IPS-18a (cell line): ENCODE results near the gene ZBTB12.
"Not testable (repeated sequence)": the region's sequence is repeated elsewhere in the genome, so short reads cannot be mapped to it uniquely, and the experiment has no call there.

Source experiments
- H3K27ac ChIP-seq: one replicate; pipeline ENCODE4 v1.5.1; 2013; ENCODE audit warnings: low read length
- H3K27me3 ChIP-seq: one replicate; pipeline ENCODE4 v1.6.1; 2013; ENCODE audit warnings: mild to moderate bottlenecking, low read length; ENCODE audit not compliant: control insufficient read depth, insufficient read depth
- H3K36me3 ChIP-seq: one replicate; pipeline ENCODE4 v1.6.1; 2013; ENCODE audit warnings: low read depth, low read length; ENCODE audit not compliant: control insufficient read depth
- H3K4me1 ChIP-seq: one replicate; pipeline ENCODE4 v1.6.1; 2013; ENCODE audit warnings: low read depth, low read length; ENCODE audit not compliant: control insufficient read depth
- H3K4me3 ChIP-seq: one replicate; pipeline ENCODE4 v1.5.1; 2013; ENCODE audit warnings: low read length
- H3K9ac ChIP-seq: one replicate; pipeline ENCODE4 v1.6.1; 2013; ENCODE audit warnings: mild to moderate bottlenecking, low read length, moderate library complexity
- H3K9me3 ChIP-seq: one replicate; pipeline ENCODE4 v1.6.1; 2013; ENCODE audit warnings: low read depth, low read length; ENCODE audit not compliant: control insufficient read depth

Gene ZBTB12

GRCh38 chr6:31919624-31920303 is 17.9 kb upstream of the ZBTB12 start:
- Histone ChIP-seq H3K27me3 (no peaks in the 10 kb centered on the region), H3K36me3 (no peaks in the 10 kb centered on the region), H3K9me3 (no peaks in the 10 kb centered on the region), H3K27ac (no peak overlapping the region), H3K9ac (no peak overlapping the region), H3K4me1 (no peaks in the 10 kb centered on the region), H3K4me3 (no peak overlapping the region)

- H3K27ac ChIP-seq = no peak overlapping the region
- no peak overlapping the region for H3K4me3 ChIP-seq
- no peaks in the 10 kb centered on the region for H3K36me3 ChIP-seq
- no peaks in the 10 kb centered on the region for H3K27me3 ChIP-seq
- no peak overlapping the region for H3K9ac ChIP-seq
- H3K9me3 ChIP-seq = no peaks in the 10 kb centered on the region
- no peaks in the 10 kb centered on the region for H3K4me1 ChIP-seq
Observed at GRCh38 chr6:31918069-31918720, 16.3 kb upstream of the ZBTB12 start.

DNA sequence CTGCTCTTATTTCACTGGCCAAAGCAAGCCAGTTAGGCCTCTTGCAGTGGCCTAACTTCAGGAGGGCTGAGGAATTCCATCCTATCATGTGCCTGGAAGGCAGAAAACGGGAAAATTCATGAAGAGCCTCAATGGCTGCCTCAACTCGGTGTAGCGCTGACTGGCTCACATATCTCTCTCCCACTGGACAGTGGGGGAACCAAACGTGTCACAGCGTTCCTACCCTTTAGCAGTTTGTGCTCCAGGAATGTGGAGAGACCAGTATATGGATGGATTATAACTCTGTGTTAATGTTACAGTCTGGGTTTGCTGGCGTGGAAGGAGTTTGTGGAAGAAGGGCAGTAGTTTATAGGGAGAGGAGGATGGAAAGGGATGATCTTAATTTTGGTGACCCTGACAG is 13.9 kb upstream of the ZBTB12 start:
- Histone ChIP-seq H3K27ac (no peak overlapping the region), H3K36me3 (no peaks in the 10 kb centered on the region), H3K9ac (no peak overlapping the region), H3K4me3 (no peak overlapping the region), H3K4me1 (no peaks in the 10 kb centered on the region), H3K9me3 (no peaks in the 10 kb centered on the region), H3K27me3 (no peaks in the 10 kb centered on the region)

DNA sequence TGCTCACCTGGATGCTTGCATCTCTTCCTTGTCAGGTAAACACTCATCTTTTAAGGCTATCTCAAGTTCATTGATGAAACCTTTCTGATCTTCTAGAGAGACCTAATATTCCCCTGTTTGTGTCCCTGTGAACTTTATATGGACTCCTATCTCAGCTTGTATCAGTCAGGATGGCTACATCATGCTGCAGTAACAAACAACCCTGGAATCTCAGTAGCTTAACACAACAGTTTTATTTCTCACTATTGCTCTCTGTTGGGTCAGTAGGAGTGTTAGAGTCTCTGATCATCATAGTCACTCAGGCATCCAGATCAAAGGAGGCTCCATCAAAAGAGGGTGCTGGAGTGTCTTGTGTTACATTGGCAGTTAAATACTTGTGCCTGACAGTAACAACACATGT is 13.5 kb upstream of the ZBTB12 start:
- no peak overlapping the region for H3K9ac ChIP-seq
- H3K9me3 ChIP-seq = no peaks in the 10 kb centered on the region
- H3K4me3 ChIP-seq = no peak overlapping the region
- H3K4me1 ChIP-seq = no peaks in the 10 kb centered on the region
- H3K27me3 ChIP-seq = no peaks in the 10 kb centered on the region
- no peak overlapping the region for H3K27ac ChIP-seq
- no peaks in the 10 kb centered on the region for H3K36me3 ChIP-seq

DNA sequence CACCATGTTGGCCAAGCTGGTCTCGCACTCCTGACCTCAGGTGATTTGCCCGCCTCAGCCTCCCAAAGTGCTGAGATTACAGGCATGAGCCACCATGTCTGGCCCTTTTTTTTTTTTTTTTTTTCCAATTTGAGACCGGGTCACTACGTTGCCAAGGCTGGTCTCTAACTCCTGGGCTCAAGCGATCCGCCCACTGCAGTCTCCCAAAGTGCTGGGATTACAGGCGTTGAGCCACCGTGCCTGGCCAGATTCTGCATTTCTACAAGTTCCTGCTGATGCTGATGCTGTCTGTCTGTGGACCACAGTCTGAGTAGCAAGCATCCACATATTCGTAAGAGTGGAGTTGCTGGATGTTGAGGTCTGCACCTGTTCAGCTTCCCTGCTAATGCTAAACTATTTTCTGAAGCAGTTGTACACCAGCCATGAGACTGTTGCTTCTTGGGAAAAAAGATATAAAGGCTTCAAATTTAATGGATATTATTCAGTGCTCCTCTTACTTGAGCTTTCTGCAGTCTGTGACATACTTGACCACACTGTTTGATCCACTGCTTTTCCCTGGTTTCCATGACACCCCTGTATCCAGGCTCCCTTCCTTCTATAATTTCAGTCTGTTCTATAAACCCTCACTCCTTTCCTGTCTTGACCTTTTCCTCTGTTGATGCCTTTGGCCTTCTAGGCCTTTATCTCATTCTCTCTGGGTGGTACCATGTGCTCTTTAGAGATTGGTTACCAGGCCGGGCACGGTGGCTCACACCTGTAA is 10.1 kb upstream of the ZBTB12 start:
- Histone ChIP-seq H3K4me3 (no peak overlapping the region), H3K36me3 (no peaks in the 10 kb centered on the region), H3K27ac (no peak overlapping the region), H3K27me3 (no peaks in the 10 kb centered on the region), H3K9me3 (no peaks in the 10 kb centered on the region), H3K9ac (no peak overlapping the region), H3K4me1 (no peaks in the 10 kb centered on the region)

DNA sequence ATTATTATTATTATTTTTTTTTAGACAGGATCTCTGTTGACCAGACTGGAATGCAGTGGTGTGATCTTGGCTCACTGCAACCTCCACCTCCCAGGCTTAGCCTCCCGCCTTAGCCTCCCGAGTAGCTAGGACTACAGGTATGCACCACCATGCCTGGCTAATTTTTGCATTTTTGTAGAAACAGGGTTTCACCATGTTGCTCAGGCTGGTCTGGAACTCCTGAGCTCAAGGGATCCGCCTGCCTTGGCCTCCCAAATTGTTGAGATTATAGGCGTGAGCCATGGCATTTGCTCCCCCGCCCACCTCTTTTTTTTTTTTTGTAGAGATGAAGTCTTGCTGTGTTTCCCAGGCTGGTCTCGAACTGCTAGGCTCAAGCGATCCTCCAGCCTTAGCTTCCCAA is 7.4 kb upstream of the ZBTB12 start:
- H3K27ac ChIP-seq, H3K9me3 ChIP-seq, H3K36me3 ChIP-seq, H3K27me3 ChIP-seq, H3K4me3 ChIP-seq, H3K4me1 ChIP-seq, H3K9ac ChIP-seq: not testable (repeated sequence)

- Histone ChIP-seq H3K27me3 (no peaks in the 10 kb centered on the region), H3K4me3 (no peak overlapping the region), H3K9me3 (no peaks in the 10 kb centered on the region), H3K9ac (no peak overlapping the region), H3K27ac (no peak overlapping the region), H3K4me1 (peaks cover 3% of the 10 kb centered on the region), H3K36me3 (no peaks in the 10 kb centered on the region)
Observed at GRCh38 chr6:31908791-31909190, 6.9 kb upstream of the ZBTB12 start.

- H3K9me3 ChIP-seq, H3K27ac ChIP-seq, H3K4me3 ChIP-seq, H3K9ac ChIP-seq, H3K4me1 ChIP-seq, H3K27me3 ChIP-seq, H3K36me3 ChIP-seq: not testable (repeated sequence)
Observed at GRCh38 chr6:31908255-31908654, 6.4 kb upstream of the ZBTB12 start.

DNA sequence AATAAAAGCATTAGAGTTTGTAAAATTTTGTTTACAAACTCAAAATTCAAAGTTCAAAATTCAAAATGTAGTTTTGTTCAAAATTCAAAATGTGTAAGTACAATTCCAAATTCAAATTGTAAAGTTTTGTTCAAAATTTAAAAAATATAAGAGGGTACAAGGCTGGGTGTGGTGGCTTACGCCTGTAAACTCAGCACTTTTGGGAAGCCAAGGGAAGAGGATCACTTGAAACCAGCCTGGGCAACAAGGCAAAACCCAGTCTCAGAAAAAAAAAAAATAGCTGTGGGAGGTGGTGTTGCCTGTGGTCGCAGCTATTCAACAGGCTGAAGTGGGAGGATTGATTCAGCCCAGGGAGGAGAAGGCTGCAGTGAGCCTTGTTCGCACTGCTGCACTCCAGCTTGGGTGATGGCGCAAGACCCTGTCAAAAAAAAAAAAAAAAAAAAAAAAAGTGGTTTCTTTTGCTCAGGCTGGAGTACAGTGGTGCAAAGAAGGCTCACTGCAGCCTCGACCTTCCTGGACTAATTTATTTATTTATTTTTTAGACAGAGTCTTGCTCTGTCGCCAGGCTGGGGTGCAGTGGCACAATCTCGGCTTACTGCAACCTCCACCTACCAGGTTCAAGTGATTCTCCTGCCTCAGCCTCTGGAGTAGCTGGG is 5.4 kb upstream of the ZBTB12 start:
- H3K4me1 ChIP-seq = peaks cover 3% of the 10 kb centered on the region
- no peaks in the 10 kb centered on the region for H3K27me3 ChIP-seq
- no peaks in the 10 kb centered on the region for H3K9me3 ChIP-seq
- no peaks in the 10 kb centered on the region for H3K36me3 ChIP-seq
- no peak overlapping the region for H3K9ac ChIP-seq
- H3K27ac ChIP-seq = no peak overlapping the region
- no peak overlapping the region for H3K4me3 ChIP-seq

- H3K27me3 ChIP-seq, H3K4me1 ChIP-seq, H3K9me3 ChIP-seq, H3K9ac ChIP-seq, H3K27ac ChIP-seq, H3K36me3 ChIP-seq, H3K4me3 ChIP-seq: not testable (repeated sequence)
Observed at GRCh38 chr6:31906727-31907126, 4.8 kb upstream of the ZBTB12 start.

DNA sequence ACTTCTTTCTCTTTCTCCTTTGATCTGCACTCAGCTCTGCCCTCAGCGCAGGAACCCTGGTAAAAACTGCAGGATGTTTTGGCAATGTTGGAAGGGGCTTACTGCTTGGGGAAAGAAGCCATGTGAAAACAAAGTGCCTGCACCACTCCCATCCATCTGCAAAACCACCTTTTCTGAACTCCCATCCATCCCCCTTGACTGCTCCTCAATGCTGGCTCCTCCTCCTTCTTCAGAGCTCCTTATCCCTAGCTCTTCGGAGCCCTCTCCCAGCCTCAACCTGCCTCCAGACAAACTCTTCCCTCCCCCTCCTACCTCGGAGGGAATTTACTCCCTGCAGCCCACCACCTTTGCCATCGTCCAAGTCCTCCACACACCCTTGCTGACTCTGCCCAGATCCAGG is 4.2 kb upstream of the ZBTB12 start:
- Histone ChIP-seq H3K9me3 (no peaks in the 10 kb centered on the region), H3K4me3 (no peak overlapping the region), H3K4me1 (peaks cover 3% of the 10 kb centered on the region), H3K27me3 (no peaks in the 10 kb centered on the region), H3K36me3 (no peaks in the 10 kb centered on the region), H3K27ac (no peak overlapping the region), H3K9ac (no peak overlapping the region)
